ENCODE measurements around the gene DOCK3. TPM values are rescaled to one million over a fixed set of nuclear protein-coding genes. Genes with fewer than 3 reads are reported as not detected.

Gene DOCK3
- total RNA-seq, 1 donor from 2014 or later: 2.7 TPM

DNA sequence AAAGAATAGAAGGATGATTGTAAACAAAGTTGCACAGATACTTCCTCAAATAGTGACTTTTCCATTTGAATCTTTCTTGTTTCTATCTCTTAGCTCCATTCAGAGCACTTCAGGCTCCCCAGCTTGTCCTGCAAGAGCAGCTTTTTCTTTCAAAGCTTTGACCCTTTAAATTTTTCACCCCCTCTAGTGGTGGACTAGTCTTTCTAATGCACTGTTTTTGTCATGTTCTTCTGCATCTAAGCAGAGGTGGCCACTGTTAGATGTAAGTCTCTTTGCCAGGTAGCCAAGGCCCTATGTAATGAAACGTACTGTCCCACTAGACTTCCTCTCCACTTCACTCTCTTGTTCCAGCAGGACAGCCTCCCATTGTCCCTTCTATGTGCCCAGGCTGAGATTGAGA lies 636.3 kb downstream of the DOCK3 start:
- Histone ChIP-seq H3K27ac (no peak overlapping the region), H3K4me1 (no peaks in the 10 kb centered on the region), H3K27me3 (no peaks in the 10 kb centered on the region), H3K4me3 (no peak overlapping the region), H3K9me3 (no peaks in the 10 kb centered on the region), H3K36me3 (no peaks in the 10 kb centered on the region)
- intact Hi-C loops (cut with DNase I): no loop called here
- TF ChIP-seq, protein P1, sequence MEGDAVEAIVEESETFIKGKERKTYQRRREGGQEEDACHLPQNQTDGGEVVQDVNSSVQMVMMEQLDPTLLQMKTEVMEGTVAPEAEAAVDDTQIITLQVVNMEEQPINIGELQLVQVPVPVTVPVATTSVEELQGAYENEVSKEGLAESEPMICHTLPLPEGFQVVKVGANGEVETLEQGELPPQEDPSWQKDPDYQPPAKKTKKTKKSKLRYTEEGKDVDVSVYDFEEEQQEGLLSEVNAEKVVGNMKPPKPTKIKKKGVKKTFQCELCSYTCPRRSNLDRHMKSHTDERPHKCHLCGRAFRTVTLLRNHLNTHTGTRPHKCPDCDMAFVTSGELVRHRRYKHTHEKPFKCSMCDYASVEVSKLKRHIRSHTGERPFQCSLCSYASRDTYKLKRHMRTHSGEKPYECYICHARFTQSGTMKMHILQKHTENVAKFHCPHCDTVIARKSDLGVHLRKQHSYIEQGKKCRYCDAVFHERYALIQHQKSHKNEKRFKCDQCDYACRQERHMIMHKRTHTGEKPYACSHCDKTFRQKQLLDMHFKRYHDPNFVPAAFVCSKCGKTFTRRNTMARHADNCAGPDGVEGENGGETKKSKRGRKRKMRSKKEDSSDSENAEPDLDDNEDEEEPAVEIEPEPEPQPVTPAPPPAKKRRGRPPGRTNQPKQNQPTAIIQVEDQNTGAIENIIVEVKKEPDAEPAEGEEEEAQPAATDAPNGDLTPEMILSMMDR (IDR thresholded peaks at IDR 0.05): peak; percentile 26
- no peak for ATAC-seq
- no peak for DNase-seq

DNA sequence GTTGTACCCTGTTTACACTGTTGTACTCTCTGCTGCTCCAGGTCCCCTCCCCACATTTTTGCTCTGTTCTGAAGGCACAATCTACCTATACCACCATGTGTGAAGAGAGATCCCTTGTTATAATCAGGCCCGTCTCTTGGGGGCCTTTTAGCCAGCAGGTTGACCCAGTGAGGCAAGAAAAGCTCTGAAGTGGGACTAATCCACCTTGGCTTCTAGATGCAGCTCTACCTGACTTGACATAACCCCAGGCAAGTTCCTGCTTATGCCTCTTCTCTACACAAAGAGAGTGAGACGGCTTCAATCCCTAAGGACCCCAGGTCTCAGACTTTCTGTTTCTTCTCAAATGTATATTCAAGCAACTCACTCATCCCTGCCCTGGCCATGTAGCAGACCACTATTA lies 653.5 kb downstream of the DOCK3 start:
- no peaks in the 10 kb centered on the region for H3K27me3 ChIP-seq
- DNase-seq (no peak), ATAC-seq (no peak)
- TF ChIP-seq, protein P1 (IDR thresholded peaks at IDR 0.05): no peak
- no peak overlapping the region for H3K4me3 ChIP-seq
- H3K4me1 ChIP-seq: no peaks in the 10 kb centered on the region
- no peak overlapping the region for H3K27ac ChIP-seq
- peaks cover 3% of the 10 kb centered on the region for H3K9me3 ChIP-seq
- intact Hi-C loops (cut with DNase I): no loop called here
- no peaks in the 10 kb centered on the region for H3K36me3 ChIP-seq

DNA sequence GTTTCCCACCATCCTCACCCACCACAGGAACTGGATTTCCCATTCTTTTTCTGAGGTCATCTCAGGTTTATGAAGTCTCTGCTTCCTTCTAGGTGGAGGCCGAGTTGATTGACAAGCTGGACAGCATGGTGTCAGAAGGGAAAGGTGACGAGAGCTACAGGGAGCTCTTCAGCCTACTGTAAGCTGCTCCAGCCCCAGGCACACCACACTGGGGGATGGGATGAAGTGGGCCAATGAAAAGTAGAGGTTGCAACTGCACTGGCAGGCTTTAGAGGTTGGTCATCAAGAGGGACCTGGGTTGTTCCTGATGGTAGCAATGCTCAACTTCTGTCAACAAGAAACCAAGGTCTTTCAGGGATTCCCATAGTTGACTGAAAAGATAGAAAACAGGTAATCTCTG lies 655.3 kb downstream of the DOCK3 start:
- ATAC-seq (no peak), DNase-seq (no peak)
- Histone ChIP-seq H3K4me1 (no peaks in the 10 kb centered on the region), H3K9me3 (no peaks in the 10 kb centered on the region), H3K36me3 (no peaks in the 10 kb centered on the region), H3K27ac (no peak overlapping the region), H3K4me3 (no peak overlapping the region), H3K27me3 (no peaks in the 10 kb centered on the region)
- TF ChIP-seq, protein P1 (IDR thresholded peaks at IDR 0.05): no peak
- intact Hi-C loops (cut with DNase I): no loop called here

DNA sequence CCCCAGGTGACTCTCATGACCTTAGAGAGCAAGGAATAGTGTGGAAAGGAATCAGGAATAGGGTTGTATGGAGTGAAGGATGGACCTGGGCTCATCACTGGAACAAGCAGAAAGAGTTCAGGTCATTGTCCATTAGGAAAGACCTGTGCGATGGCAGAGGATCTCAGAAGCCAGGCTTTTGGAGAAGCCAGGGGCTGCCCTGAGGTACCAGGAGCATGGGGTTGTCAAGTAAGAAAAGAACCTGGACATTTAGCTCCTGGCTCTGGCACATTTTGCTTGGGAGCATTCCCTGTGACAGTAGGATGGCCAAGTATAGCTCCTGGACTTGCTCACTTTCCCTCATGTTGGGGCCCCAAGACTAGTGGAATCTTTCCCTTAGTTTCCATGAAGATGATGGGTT lies 657.4 kb downstream of the DOCK3 start:
- Histone ChIP-seq H3K4me3 (no peak overlapping the region), H3K27me3 (no peaks in the 10 kb centered on the region), H3K36me3 (no peaks in the 10 kb centered on the region), H3K27ac (no peak overlapping the region), H3K9me3 (no peaks in the 10 kb centered on the region), H3K4me1 (no peaks in the 10 kb centered on the region)
- no peak for ATAC-seq
- TF ChIP-seq, protein P1 (IDR thresholded peaks at IDR 0.05): no peak
- no peak for DNase-seq
- intact Hi-C loops (cut with DNase I): no loop called here

DNA sequence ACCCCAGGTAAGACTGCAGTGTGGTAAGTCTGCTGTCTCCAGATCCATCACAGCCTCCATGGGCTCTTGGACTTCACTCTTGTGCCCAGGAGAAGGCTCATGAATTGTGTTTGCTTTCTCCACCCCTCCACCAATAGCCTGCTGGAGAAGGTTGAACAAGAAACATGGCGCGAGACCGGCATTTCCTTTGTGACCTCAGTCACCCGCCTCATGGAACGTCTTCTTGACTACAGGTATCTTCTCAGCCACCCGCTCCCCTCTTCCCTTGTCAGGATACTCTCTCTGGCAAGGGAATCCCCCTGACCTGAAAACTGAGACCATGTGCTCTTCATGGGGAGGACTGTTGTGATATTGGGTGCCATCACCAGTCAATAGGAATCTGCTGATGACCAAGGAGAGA lies 658.3 kb downstream of the DOCK3 start:
- H3K36me3 ChIP-seq: no peaks in the 10 kb centered on the region
- intact Hi-C loops (cut with DNase I): no loop called here
- no peaks in the 10 kb centered on the region for H3K4me1 ChIP-seq
- H3K27ac ChIP-seq: no peak overlapping the region
- H3K27me3 ChIP-seq: no peaks in the 10 kb centered on the region
- DNase-seq: no peak
- no peaks in the 10 kb centered on the region for H3K9me3 ChIP-seq
- no peak for ATAC-seq
- TF ChIP-seq, protein P1 (IDR thresholded peaks at IDR 0.05): no peak
- H3K4me3 ChIP-seq: no peak overlapping the region

DNA sequence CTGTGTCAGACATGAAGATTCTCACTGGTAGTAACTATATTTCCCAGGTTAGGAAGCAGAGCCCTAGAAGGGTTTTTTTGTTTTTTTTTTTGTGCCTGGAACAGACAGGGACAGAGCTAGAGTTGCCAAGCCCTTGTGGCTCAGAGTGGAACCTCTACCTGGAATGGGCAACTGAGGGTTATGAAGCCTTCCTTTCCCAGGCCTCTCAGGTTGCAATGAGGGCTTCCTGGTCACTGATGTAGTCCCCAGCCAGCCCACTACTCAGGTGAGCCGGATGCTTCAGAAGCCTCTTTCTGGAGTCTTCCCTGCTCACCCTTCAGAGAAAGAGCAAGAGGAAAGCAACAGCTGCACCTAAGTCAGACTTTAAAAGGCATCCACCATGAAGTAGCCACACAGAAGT lies 661.5 kb downstream of the DOCK3 start:
- Histone ChIP-seq H3K9me3 (no peaks in the 10 kb centered on the region), H3K4me1 (peaks cover 9% of the 10 kb centered on the region), H3K36me3 (no peaks in the 10 kb centered on the region), H3K27ac (no peak overlapping the region), H3K27me3 (no peaks in the 10 kb centered on the region), H3K4me3 (no peak overlapping the region)
- TF ChIP-seq, protein P1 (IDR thresholded peaks at IDR 0.05): no peak
- no peak for DNase-seq
- ATAC-seq: no peak
- intact Hi-C loops (cut with DNase I): no loop called here
